IMR-90 (cell line): Measurements from ENCODE around the gene TPX2. TPM values are rescaled to one million over a fixed set of nuclear protein-coding genes. Genes with fewer than 3 reads are reported as not detected.

Experiments
- ATAC-seq: fragments of 200-7000 bp; cut with Tn5 transposase; 2 replicates; pipeline ENCODE4 v1.9.1; 2020; ENCODE audit warnings: low read depth, mild to moderate bottlenecking, moderate library complexity
- BruUV-seq: library from RNA; stranded (reverse); fragments of 400-500 nt; replicated peaks from 2 replicates; lab custom pipeline; 2021; lab: Mats Ljungman, UMichigan
- CTCF ChIA-PET: fragments of 300-600 bp; formaldehyde crosslinking; extraction: SDS; loops from one replicate; lab custom pipeline; 2021; ENCODE audit warnings: antibody characterized with exemption; lab: Yijun Ruan, JAX
- POLR2A ChIA-PET: fragments of 300-600 bp; sonication (Branson Sonifier 250); formaldehyde crosslinking; loops from one replicate; lab custom pipeline; 2022; ENCODE audit warnings: antibody characterized with exemption; ENCODE audit not compliant: unreplicated experiment; lab: Charles Lee
- DNase-seq: peaks from one replicate; pipeline ENCODE4 v3.0.0; 2013
- H2AFZ ChIP-seq: replicated peaks from 2 replicates; pipeline ENCODE3; 2013; ENCODE audit warnings: low read length, mild to moderate bottlenecking; ENCODE audit not compliant: poor library complexity
- H2AK5ac ChIP-seq: 2 replicates; pipeline ENCODE4 v1.6.1; 2013; ENCODE audit warnings: low read depth, low read length, inconsistent platforms
- H2AK9ac ChIP-seq: replicated peaks from 2 replicates; pipeline ENCODE3; 2013; ENCODE audit warnings: mild to moderate bottlenecking, low read depth, low read length, moderate library complexity; ENCODE audit not compliant: poor library complexity
- H2BK120ac ChIP-seq: 2 replicates; pipeline ENCODE4 v1.6.1; 2013; ENCODE audit warnings: low read depth, low read length, inconsistent platforms
- H2BK15ac ChIP-seq: 3 replicates; pipeline ENCODE4 v1.6.1; 2013; ENCODE audit warnings: low read depth, low read length, inconsistent platforms
- H2BK20ac ChIP-seq: 2 replicates; pipeline ENCODE4 v1.6.1; 2013; ENCODE audit warnings: low read depth, mild to moderate bottlenecking, inconsistent platforms, low read length, moderate library complexity
- H2BK5ac ChIP-seq: 2 replicates; pipeline ENCODE4 v1.6.1; 2013; ENCODE audit warnings: mild to moderate bottlenecking, low read depth, low read length, inconsistent platforms; ENCODE audit not compliant: poor library complexity, severe bottlenecking
- H3K14ac ChIP-seq: replicated peaks from 2 replicates; pipeline ENCODE4 v1.6.1; 2013; ENCODE audit warnings: low read depth, low read length, inconsistent platforms
- H3K18ac ChIP-seq: 2 replicates; pipeline ENCODE4 v1.6.1; 2013; ENCODE audit warnings: low read depth, low read length, control low read depth
- H3K23ac ChIP-seq: 2 replicates; pipeline ENCODE4 v1.6.1; 2013; ENCODE audit warnings: low read depth, low read length, inconsistent platforms
- H3K27ac ChIP-seq: 2 replicates; pipeline ENCODE4 v1.5.1; 2013; ENCODE audit warnings: mild to moderate bottlenecking, control low read depth, low read length; ENCODE audit not compliant: insufficient read depth
- H3K27me3 ChIP-seq: 2 replicates; pipeline ENCODE4 v1.6.1; 2013; ENCODE audit warnings: low read length; ENCODE audit not compliant: control insufficient read depth, insufficient read depth
- H3K36me3 ChIP-seq: 2 replicates; pipeline ENCODE4 v1.6.1; 2013; ENCODE audit warnings: low read length, mixed read lengths; ENCODE audit not compliant: control insufficient read depth, insufficient read depth
- H3K4ac ChIP-seq: 2 replicates; pipeline ENCODE4 v1.6.1; 2013; ENCODE audit warnings: low read depth, low read length, inconsistent platforms
- H3K4me1 ChIP-seq: 2 replicates; pipeline ENCODE4 v1.6.1; 2013; ENCODE audit warnings: low read length, mixed read lengths; ENCODE audit not compliant: control insufficient read depth, insufficient read depth
- H3K4me2 ChIP-seq: 2 replicates; pipeline ENCODE4 v1.6.1; 2013; ENCODE audit warnings: low read depth, mild to moderate bottlenecking, control low read depth, low read length, moderate library complexity
- H3K4me3 ChIP-seq: 2 replicates; pipeline ENCODE4 v1.5.1; 2013; ENCODE audit warnings: low read depth, mild to moderate bottlenecking, control low read depth, low read length, moderate library complexity; ENCODE audit not compliant: insufficient read depth
- H3K56ac ChIP-seq: 2 replicates; pipeline ENCODE4 v1.6.1; 2013; ENCODE audit warnings: low read length, inconsistent platforms; ENCODE audit not compliant: insufficient read depth; ENCODE audit errors: extremely low read depth
- H3K79me1 ChIP-seq, 2 experiments: 2 replicates each; pipeline ENCODE4 v1.6.1; 2013; ENCODE audit warnings: low read length in 2 of 2, inconsistent platforms in 1 of 2, low read depth in 1 of 2
- H3K9ac ChIP-seq: 2 replicates; pipeline ENCODE4 v1.6.1; 2013; ENCODE audit warnings: low read depth, low read length, control low read depth
- H3K9me1 ChIP-seq: 2 replicates; pipeline ENCODE4 v1.6.1; 2013; ENCODE audit warnings: low read length, inconsistent platforms; ENCODE audit not compliant: insufficient read depth
- H3K9me3 ChIP-seq: 2 replicates; pipeline ENCODE4 v1.6.1; 2013; ENCODE audit warnings: low read length; ENCODE audit not compliant: control insufficient read depth, insufficient read depth
- H4K20me1 ChIP-seq: 2 replicates; pipeline ENCODE4 v1.6.1; 2013; ENCODE audit warnings: low read length, inconsistent platforms; ENCODE audit not compliant: insufficient read depth
- H4K5ac ChIP-seq: 2 replicates; pipeline ENCODE4 v1.6.1; 2013; ENCODE audit warnings: mild to moderate bottlenecking, low read depth, low read length, control low read depth
- H4K8ac ChIP-seq, 2 experiments: 2 replicates each; pipeline ENCODE4 v1.6.1; 2013; ENCODE audit warnings: low read depth in 2 of 2, low read length in 2 of 2, control low read depth in 1 of 2, inconsistent platforms in 1 of 2
- H4K91ac ChIP-seq: 2 replicates; pipeline ENCODE4 v1.6.1; 2013; ENCODE audit warnings: low read depth, low read length, inconsistent platforms; ENCODE audit not compliant: insufficient read depth
- BHLHE40 ChIP-seq: fragments of 150-350 bp; IDR thresholded peaks from 2 replicates; pipeline ENCODE4 v1.6.1; 2016; ENCODE audit warnings: mild to moderate bottlenecking, low read depth, low read length
- CHD1 ChIP-seq: IDR thresholded peaks from 2 replicates; pipeline ENCODE4 v1.6.1; 2012; ENCODE audit warnings: low read depth, low read length, improper control_type of control experiment
- FOS ChIP-seq: fragments of 150-350 bp; IDR thresholded peaks from 2 replicates; pipeline ENCODE4 v1.6.1; 2016; ENCODE audit warnings: low read depth, low read length
- MAFK ChIP-seq: IDR thresholded peaks from 2 replicates; pipeline ENCODE4 v1.6.1; 2012; ENCODE audit warnings: low read depth, low read length, improper control_type of control experiment
- MAZ ChIP-seq: IDR thresholded peaks from 2 replicates; pipeline ENCODE4 v1.6.1; 2012; ENCODE audit warnings: low read depth, mild to moderate bottlenecking, low read length, improper control_type of control experiment, moderate library complexity, borderline replicate concordance
- MXI1 ChIP-seq: IDR thresholded peaks from 2 replicates; pipeline ENCODE4 v1.6.1; 2012; ENCODE audit warnings: low read depth, mild to moderate bottlenecking, low read length, moderate library complexity, borderline replicate concordance
- NFE2L2 ChIP-seq: fragments of 150-350 bp; IDR thresholded peaks from 2 replicates; pipeline ENCODE4 v1.6.1; 2016; ENCODE audit warnings: low read depth, mild to moderate bottlenecking, low read length
- POLR2A ChIP-seq: IDR thresholded peaks from 2 replicates; pipeline ENCODE4 v1.6.1; 2012; ENCODE audit warnings: mild to moderate bottlenecking, low read depth, low read length
- RAD21 ChIP-seq: IDR thresholded peaks from 2 replicates; pipeline ENCODE4 v1.6.1; 2012; ENCODE audit warnings: low read length, improper control_type of control experiment
- RCOR1 ChIP-seq: IDR thresholded peaks from 2 replicates; pipeline ENCODE4 v1.6.1; 2012; ENCODE audit warnings: mild to moderate bottlenecking, low read length, improper control_type of control experiment; ENCODE audit not compliant: insufficient replicate concordance
- RFX5 ChIP-seq: IDR thresholded peaks from 2 replicates; pipeline ENCODE4 v1.8.0; 2012; ENCODE audit warnings: low read depth, mild to moderate bottlenecking, low read length, moderate library complexity
- WGBS, 2 experiments: methylation state at CpG; one replicate each; pipeline versions ENCODE4 v1.1.5 to v1.1.7; 2013; ENCODE audit warnings: missing lambda C conversion rate in 2 of 2; ENCODE audit not compliant: insufficient read length in 1 of 2; ENCODE audit errors: extremely low coverage in 2 of 2; 5-methylcytosine and 5-hydroxymethylcytosine counted together
- dilution Hi-C: fragments of 300-500 bp; cut with HindIII; formaldehyde crosslinking; loops from one replicate; pipeline ENCODE4 v1.14.3; 2018; ENCODE audit warnings: low sequenced_read_pairs; ENCODE audit not compliant: unreplicated experiment
- in situ Hi-C: fragments of 300-500 bp; cut with MboI; formaldehyde crosslinking; loops from 3 replicates; pipeline ENCODE4 v1.14.3; 2019; ENCODE audit warnings: low sequenced_read_pairs, inconsistent platforms, mixed read lengths
- intact Hi-C: fragments of 100-400 bp; cut with micrococcal nuclease; formaldehyde crosslinking; loops from 2 replicates; pipeline ENCODE4 v1.10.0; 2022
- polyA plus RNA-seq, 3 experiments: library from polyadenylated mRNA; depleted of rRNA; stranded (reverse); fragments of >200 nt; gene quantifications; 2 replicates each; pipeline ENCODE4 v1.2.3, GENCODE V29; 2012; ENCODE audit warnings: low replicate concordance in 1 of 3
- total RNA-seq: library from RNA; depleted of rRNA; stranded (reverse); fragments of >200 nt; gene quantifications from 2 replicates; pipeline ENCODE4 v1.2.3, GENCODE V29; 2012
- TF ChIP-seq, protein P1 (sequence below): conservative IDR thresholded peaks from 2 replicates; pipeline ENCODE4 v1.5.1; 2012; ENCODE audit warnings: mild to moderate bottlenecking, low read depth, low read length, improper control_type of control experiment
- TF ChIP-seq, protein P2 (sequence below): fragments of 150-350 bp; IDR thresholded peaks from 2 replicates; pipeline ENCODE4 v1.6.1; 2016; ENCODE audit warnings: low read depth, mild to moderate bottlenecking, low read length, moderate library complexity, borderline replicate concordance
- TF ChIP-seq, protein P3 (sequence below): fragments of 150-350 bp; IDR thresholded peaks from 2 replicates; pipeline ENCODE4 v1.6.1; 2017; ENCODE audit warnings: mild to moderate bottlenecking, antibody characterized with exemption, low read length, low read depth

The TPX2 gene
- total and polyA plus RNA-seq, 2 of the 4 experiments (the other 2 are of a cell fraction), result 28.5 to 72.2 TPM

DNA sequence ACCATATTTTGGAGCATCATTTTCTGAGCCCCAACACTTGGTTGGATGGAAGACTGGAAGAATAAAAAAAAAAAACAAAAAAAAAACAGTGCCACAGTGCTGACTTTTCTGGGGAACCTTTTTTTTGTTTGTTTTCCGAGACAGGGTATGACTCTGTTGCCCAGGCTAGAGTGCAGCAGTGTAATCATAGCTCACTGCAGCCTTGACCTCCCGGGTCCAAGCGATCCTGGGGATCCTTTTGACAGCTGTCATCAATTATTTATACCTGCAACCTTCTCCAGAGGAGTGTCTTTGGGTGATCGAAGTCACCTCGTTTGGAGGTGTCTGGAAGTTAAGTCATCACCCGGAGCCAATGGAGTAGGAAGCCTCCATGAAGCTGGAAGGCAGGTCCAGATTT, 7.8 kb upstream of the TPX2 start (continued):
- TF ChIP-seq MAZ, result no peak
- TF ChIP-seq RAD21, result no peak

DNA sequence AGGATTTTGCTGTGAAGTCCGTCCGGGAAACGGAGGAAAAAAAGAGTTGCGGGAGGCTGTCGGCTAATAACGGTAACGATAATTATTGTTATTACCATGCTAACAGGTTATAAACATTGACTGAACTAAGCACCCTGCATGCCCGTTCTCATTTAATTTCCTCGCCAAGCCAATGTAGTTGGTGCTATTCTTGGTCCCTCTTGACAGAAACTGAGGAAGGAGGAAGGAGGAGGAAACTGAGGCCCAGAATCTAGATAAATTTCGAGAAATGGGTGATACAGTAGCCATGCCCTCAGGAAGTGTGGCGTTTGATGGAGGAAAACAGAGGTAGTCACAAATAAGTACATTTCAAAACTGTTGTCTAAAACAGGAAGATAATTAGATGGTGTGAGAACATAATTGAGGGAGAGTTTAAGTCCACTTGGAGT, 474 bp downstream of the TPX2 start:
- intact Hi-C loops, result no loop called here
- no CpG with 5 or more reads among the region's 11 CpGs for WGBS, 2 experiments
- peak overlapping the region; percentile 54; the same call in 1 of the 2 replicates for H3K27ac ChIP-seq
- peak overlapping the region; percentile 35 for H3K14ac ChIP-seq
- H3K27me3 ChIP-seq, result no peaks in the 10 kb centered on the region
- no peak overlapping the region; the same call in 1 of the 2 replicates for H3K18ac ChIP-seq
- H3K9me3 ChIP-seq, result no peaks in the 10 kb centered on the region
- H2AK9ac ChIP-seq, result peak overlapping the region; percentile 96
- peak overlapping the region; percentile 59; the same call in 1 of the 2 replicates for H3K9ac ChIP-seq
- peak overlapping the region; percentile 84 for H3K56ac ChIP-seq
- dilution Hi-C loops, result no loop called here
- ATAC-seq, result 0 out of 2 replicates have a peak, but pooled peaks have one; percentile 1
- peak overlapping the region; percentile 20 for H2AK5ac ChIP-seq
- H3K4me3 ChIP-seq, result peak overlapping the region; percentile 71
- peak overlapping the region; percentile 64 for H2BK5ac ChIP-seq
- no peaks in the 10 kb centered on the region for H3K9me1 ChIP-seq
- H3K36me3 ChIP-seq, result no peaks in the 10 kb centered on the region; the same call in 1 of the 2 replicates
- no peak overlapping the region for H2BK20ac ChIP-seq
- H3K4me2 ChIP-seq, result peak overlapping the region; percentile 96
- BruUV-seq, result no TSS peak
- H3K4ac ChIP-seq, result peak overlapping the region; percentile 42
- peaks cover 3% of the 10 kb centered on the region; the same call in 1 of the 2 replicates for H3K4me1 ChIP-seq
- H2BK120ac ChIP-seq, result peak overlapping the region; percentile 5
- in situ Hi-C loops, result no loop called here
- H3K79me1 ChIP-seq, result peaks cover 7 to 20% of the 10 kb centered on the region in 2 experiments; a peak in 3 of 4 replicates
- no peak overlapping the region for H4K5ac ChIP-seq
- H4K91ac ChIP-seq, result peak overlapping the region; percentile 83
- peak overlapping the region; percentile 96 for H2AFZ ChIP-seq
- no peaks in the 10 kb centered on the region for H4K20me1 ChIP-seq
- H2BK15ac ChIP-seq, result peak overlapping the region; percentile 28; the same call in 1 of the 3 replicates
- CTCF ChIA-PET, result no interaction called here
- POLR2A ChIA-PET, result no interaction called here
- DNase-seq, result no peak
- H4K8ac ChIP-seq, result peak overlapping the region; percentile 78 to 96; a peak in 3 of 4 replicates
- peak overlapping the region; percentile 37 for H3K23ac ChIP-seq
- TF ChIP-seq RAD21, result no peak
- TF ChIP-seq RCOR1, result no peak
- no peak for TF ChIP-seq MAFK
- no peak for TF ChIP-seq RFX5
- no peak for TF ChIP-seq FOS
- TF ChIP-seq CHD1, result no peak
- TF ChIP-seq, protein P1, sequence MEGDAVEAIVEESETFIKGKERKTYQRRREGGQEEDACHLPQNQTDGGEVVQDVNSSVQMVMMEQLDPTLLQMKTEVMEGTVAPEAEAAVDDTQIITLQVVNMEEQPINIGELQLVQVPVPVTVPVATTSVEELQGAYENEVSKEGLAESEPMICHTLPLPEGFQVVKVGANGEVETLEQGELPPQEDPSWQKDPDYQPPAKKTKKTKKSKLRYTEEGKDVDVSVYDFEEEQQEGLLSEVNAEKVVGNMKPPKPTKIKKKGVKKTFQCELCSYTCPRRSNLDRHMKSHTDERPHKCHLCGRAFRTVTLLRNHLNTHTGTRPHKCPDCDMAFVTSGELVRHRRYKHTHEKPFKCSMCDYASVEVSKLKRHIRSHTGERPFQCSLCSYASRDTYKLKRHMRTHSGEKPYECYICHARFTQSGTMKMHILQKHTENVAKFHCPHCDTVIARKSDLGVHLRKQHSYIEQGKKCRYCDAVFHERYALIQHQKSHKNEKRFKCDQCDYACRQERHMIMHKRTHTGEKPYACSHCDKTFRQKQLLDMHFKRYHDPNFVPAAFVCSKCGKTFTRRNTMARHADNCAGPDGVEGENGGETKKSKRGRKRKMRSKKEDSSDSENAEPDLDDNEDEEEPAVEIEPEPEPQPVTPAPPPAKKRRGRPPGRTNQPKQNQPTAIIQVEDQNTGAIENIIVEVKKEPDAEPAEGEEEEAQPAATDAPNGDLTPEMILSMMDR, result no peak
- TF ChIP-seq, protein P2, sequence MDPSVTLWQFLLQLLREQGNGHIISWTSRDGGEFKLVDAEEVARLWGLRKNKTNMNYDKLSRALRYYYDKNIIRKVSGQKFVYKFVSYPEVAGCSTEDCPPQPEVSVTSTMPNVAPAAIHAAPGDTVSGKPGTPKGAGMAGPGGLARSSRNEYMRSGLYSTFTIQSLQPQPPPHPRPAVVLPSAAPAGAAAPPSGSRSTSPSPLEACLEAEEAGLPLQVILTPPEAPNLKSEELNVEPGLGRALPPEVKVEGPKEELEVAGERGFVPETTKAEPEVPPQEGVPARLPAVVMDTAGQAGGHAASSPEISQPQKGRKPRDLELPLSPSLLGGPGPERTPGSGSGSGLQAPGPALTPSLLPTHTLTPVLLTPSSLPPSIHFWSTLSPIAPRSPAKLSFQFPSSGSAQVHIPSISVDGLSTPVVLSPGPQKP, result no peak
- TF ChIP-seq, protein P3, sequence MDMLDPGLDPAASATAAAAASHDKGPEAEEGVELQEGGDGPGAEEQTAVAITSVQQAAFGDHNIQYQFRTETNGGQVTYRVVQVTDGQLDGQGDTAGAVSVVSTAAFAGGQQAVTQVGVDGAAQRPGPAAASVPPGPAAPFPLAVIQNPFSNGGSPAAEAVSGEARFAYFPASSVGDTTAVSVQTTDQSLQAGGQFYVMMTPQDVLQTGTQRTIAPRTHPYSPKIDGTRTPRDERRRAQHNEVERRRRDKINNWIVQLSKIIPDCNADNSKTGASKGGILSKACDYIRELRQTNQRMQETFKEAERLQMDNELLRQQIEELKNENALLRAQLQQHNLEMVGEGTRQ, result no peak
- TF ChIP-seq BHLHE40, result no peak
- TF ChIP-seq MXI1, result no peak
- TF ChIP-seq POLR2A, result no peak
- TF ChIP-seq NFE2L2, result no peak
